Right ventricle myocardium inferior (tissue), 1 donor: ENCODE results near the gene A2ML1. TPM values are rescaled to one million over a fixed set of nuclear protein-coding genes. Genes with fewer than 3 reads are reported as not detected.
"Not testable (repeated sequence)": the region's sequence is repeated elsewhere in the genome, so short reads cannot be mapped to it uniquely, and the experiment has no call there.

ENCODE experiments used
- ATAC-seq: fragments of 200-7000 bp; cut with Tn5 transposase; one replicate; pipeline ENCODE4 v1.9.1; 2020; ENCODE audit warnings: mild to moderate bottlenecking, moderate library complexity
- DNase-seq: peaks from one replicate; pipeline ENCODE4 v3.0.0; 2021; ENCODE audit errors: missing footprints
- intact Hi-C: fragments of 100-400 bp; cut with DNase I; formaldehyde crosslinking; loops from one replicate; pipeline ENCODE4 v1.11.0; 2022
- total RNA-seq: library from RNA; stranded (reverse); fragmentation: NEBNext Ultra II Directional; extraction: Animal tissue kit (Norgen Biotek cat#: 25700); gene quantifications from one replicate; pipeline ENCODE4 v1.2.1, GENCODE V29; 2021
- donor health status: DM: no; HTN: yes; CAD: no; lungs with severe emphysema.

Gene A2ML1
- total RNA-seq, 1 donor from 2014 or later = not detected

DNA sequence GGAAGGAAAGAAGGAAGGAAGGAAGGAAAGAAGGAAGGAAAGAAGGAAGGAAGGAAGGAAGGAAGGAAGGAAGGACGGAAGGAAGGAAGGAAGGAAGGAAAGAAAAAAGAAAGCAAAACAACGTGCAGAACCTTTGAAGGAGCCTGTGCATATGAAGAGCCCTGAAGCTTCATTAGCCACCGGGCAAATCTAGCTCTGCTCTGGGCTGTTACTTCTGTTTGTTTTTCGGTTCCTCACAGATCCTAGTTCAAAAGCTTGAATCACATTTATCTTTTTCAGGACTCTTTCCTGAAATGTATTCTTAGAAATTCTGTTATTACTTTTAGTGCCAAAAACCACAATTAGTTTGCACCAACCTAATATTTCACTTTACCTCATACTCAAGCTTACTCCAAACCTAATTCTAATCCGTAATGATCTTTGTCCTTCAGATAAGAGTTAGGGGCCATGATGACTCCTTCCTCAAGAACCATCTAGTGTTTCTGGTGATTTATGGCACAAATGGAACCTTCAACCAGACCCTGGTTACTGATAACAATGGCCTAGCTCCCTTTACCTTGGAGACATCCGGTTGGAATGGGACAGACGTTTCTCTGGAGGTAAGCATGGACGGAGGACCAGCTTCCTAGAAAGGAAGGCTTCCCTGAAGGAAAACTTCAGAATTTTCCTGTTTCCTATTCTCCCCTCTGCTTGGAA lies 18.7 kb downstream of the A2ML1 start:
- no peak for DNase-seq
- intact Hi-C loops = no loop called here
- no peak for ATAC-seq

DNA sequence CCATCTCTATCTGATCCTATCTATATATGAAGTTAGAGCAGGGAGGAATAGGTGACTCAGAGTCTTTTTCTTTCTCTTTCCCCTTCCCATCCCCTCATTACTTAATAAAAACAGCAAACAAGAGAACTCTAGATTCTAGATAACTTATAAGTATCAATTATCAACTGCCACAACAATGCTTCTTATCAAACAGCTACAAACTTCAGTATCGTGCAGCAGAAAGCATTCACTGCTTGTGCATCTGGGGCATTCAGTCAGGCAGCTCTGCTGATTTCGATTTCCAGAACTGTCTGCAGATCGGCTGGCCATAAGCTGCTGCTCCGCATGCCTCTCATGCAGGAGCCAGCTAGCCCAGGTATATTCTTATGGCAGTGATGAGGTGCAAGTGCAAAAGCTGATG lies 19.4 kb downstream of the A2ML1 start:
- intact Hi-C loops = no loop called here
- ATAC-seq (no peak), DNase-seq (no peak)

DNA sequence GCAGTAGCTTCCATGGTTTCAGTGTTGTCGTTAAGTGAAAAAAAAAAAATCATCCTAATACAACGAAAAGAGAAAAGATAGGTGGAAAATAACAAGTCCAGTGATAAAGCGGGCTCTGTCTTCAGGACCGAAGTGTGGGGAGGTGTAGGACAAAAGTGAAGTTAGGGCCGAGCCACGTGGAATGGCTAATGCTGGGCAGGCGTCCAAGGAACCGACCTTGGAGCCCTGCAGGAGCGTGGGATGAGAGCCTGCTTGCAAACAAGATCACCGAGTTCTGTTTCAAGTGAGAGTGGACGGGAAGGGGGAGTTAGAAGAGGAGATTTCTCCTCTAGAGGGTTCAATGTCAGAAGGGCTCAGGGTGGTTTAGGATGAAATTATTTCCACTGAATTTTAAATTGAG lies 22.2 kb downstream of the A2ML1 start:
- DNase-seq (peak; percentile 79), ATAC-seq (peak; percentile 91)
- intact Hi-C loops = no loop called here

DNA sequence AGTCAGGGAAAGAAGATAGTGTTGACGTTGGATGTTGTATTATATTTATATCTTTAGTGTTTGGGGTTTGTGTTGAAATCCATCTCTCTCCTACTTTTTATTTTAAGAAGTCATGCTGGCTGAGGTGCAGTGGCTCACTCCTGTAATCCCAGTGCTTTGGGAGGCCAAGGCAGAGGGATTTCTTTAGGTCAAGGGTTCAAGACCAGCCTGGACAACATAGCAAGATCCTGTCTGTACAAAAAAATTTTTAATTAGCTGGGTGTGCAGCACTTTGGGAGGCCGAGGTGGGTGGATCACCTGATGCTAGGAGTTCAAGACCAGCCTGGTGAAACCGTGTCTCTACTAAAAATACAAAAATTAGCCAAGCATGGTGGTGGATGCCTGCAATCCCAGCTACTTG lies 23.9 kb downstream of the A2ML1 start:
- intact Hi-C loops = no loop called here
- ATAC-seq (no peak), DNase-seq (no peak)

DNA sequence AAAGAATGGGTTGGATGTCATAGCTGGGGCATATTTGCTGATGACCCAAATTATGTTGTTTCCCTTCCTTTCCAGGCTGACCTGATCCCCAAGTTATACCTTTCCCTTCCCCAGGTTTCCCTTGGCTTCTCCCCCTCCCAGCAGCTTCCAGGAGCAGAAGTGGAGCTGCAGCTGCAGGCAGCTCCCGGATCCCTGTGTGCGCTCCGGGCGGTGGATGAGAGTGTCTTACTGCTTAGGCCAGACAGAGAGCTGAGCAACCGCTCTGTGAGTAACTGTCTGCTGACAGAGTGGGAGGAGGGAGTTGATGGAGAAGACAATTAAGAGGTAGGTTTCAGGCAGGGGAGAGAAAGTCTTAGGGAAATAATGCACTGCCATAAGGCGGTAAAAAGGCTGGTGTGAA lies 25.0 kb downstream of the A2ML1 start:
- ATAC-seq = no peak
- no peak for DNase-seq
- intact Hi-C loops = no loop called here

DNA sequence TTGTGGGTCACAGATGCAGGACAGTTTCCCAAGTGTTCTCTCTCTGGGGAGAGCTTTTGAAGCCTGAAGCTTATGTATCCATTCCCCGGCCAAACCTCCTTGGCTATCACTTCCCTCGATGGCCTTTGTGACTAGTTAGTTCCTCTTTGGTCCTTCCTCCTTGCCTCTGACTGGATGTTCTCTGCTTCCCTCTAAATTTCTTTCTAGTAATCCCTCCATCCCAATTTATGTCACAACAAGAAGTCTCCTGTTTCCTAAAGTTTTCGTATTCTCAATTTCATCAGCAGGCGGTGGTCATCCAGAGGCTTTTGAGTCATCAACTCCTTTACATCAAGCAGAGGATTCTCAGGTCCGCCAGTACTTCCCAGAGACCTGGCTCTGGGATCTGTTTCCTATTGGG lies 27.5 kb downstream of the A2ML1 start:
- no peak for ATAC-seq
- intact Hi-C loops = no loop called here

DNA sequence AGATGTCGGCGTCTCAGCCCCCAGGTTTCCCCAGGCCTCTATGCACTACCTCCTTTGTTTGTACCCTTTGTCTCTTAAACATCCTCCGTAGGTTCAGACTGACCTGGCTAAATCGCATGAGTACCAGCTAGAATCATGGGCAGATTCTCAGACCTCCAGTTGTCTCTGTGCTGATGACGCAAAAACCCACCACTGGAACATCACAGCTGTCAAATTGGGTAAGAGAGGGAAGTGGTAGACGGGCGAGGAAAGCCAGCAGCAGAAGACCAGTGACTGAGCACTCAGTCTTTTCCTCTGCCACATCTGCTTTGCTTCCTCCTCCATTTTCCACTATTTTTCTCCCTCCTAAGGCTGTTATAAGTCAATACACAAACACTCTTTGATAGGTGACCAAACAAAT lies 29.7 kb downstream of the A2ML1 start:
- intact Hi-C loops = no loop called here
- DNase-seq (no peak), ATAC-seq (peak; percentile 26)

More for the DNA sequence above, 27.5 kb downstream of the A2ML1 start:
- DNase-seq = no peak

DNA sequence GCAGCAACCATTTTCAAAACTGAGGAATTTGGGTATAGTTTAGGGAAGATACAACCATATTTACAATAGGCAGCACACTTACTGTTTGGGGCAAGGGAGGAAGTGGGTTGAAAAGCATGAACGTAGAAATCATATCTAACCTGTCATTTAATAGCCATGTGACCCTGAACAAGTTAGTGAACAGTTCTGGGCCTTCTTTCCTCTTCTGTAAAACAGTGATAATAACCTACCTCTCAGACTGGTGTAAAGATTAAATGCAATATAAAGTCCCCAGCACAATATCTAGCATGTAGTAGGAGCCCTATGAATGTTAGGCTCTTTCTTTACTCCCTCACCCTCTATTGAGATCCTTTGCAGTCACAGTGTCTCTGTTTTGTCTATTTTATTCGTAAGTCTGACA lies 33.5 kb downstream of the A2ML1 start:
- DNase-seq (no peak), ATAC-seq (no peak)
- intact Hi-C loops = no loop called here

DNA sequence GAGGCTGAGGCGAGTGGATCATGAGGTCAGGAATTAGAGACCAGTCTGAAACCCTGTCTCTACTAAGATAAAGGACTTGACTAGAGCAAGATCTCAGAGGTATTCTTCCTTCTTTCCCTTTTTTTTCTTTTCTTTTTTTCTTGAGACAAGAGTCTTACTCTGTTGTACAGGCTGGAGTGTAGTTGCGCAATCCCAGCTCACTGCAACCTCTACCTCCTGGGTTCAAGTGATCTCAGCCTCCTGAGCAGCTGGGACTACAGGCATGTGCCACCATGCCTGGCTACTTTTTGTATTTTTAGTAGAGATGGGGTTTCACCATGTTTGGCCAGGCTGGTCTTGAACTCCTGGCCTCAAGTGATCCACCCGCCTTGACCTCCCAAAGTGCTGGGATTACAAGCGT lies 37.0 kb downstream of the A2ML1 start:
- DNase-seq = not testable (repeated sequence)

DNA sequence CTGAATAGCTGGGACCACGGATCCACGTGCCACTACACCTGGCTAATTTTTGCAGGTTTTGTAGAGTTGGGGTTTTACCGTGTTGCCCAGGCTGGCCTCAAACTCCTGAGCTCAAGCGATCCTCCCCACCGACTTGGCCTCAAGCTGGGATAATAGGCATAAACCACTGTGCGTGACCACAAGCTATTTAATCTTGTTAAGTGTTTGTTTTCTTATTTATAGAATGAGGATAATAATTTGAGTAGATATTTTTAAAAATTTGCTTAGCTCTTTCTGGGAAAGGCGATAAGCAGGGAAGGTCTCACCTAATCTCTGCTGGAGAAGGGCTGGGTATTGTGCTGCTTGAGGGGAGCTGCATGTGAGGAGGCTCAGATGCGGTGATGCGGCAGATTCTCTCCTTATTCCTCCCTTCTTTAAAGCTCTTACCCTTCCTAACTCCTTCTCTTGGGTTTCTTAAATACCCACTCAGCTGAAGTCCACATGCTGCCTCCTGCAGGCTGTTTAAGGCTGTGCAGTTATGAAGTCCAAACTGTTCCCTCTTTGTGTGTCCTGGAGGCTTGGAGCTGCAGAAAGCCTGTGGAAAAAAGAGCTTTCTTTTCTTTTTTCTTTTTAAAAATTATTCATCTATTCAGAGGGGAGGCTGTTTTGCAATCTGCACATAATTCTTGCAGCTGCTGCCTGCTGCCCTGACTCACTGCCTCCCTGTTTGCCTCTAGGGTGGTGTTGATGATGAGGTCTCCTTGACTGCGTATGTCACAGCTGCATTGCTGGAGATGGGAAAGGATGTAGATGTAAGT lies 37.9 kb downstream of the A2ML1 start:
- ATAC-seq (peak; percentile 54), DNase-seq (no peak)
- intact Hi-C loops = loop anchor here (2.0 kb wide), 1 partner anchor 180 kb away; no protein-coding TSS in a partner anchor

More for the DNA sequence above, 37.0 kb downstream of the A2ML1 start:
- ATAC-seq, intact Hi-C loops: not testable (repeated sequence)

DNA sequence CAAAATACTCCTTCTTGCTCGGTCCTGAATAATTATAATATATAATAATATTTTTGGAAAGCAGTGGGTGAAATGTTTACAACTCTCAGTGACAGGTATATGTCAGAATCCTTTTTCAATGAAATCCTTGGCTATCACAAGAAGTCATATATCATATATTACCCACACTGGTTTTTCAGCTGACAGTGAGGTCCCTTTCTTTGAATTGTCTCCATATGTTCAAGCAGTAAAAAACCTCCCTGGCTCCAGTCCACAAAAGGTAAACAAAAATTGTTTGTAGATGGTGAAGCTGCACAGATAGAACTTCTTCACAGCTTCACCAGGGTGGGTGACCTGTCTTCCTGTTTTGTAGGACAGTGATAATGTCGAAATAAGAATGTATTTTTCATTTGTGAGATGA lies 44.0 kb downstream of the A2ML1 start:
- ATAC-seq = no peak
- DNase-seq = no peak
- intact Hi-C loops = no loop called here

DNA sequence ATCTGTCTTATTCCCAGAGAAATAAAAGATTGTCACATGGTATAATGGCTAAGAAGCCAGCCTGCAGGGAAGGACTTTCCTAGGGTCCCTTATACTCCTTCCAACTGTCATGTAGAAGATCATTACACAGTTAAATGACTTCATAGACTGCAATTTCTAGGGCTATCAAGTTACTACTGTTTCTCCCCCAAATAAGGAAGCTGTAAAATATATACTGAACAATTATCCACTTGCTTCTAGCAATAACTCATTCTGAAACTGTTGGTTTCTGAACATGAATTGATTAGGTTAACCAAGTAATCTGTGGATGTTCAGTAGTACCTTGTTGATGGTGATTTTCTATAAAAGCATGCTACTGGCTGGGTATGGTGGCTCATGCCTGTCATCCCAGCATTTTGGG lies 44.6 kb downstream of the A2ML1 start:
- DNase-seq (no peak), ATAC-seq (no peak)
- intact Hi-C loops = no loop called here

DNA sequence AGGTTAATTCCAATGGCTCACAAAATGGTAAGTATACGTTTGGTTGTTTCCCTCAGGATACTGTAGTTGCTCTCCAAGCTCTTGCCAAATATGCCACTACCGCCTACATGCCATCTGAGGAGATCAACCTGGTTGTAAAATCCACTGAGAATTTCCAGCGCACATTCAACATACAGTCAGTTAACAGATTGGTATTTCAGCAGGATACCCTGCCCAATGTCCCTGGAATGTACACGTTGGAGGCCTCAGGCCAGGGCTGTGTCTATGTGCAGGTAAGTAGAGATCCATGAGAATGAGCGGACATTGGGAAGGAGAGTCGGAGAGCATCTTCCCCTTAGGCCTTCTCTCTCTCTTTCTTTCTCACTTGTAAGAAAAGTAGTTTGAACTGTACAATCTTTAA lies 45.4 kb downstream of the A2ML1 start:
- intact Hi-C loops = no loop called here
- no peak for ATAC-seq
- no peak for DNase-seq

DNA sequence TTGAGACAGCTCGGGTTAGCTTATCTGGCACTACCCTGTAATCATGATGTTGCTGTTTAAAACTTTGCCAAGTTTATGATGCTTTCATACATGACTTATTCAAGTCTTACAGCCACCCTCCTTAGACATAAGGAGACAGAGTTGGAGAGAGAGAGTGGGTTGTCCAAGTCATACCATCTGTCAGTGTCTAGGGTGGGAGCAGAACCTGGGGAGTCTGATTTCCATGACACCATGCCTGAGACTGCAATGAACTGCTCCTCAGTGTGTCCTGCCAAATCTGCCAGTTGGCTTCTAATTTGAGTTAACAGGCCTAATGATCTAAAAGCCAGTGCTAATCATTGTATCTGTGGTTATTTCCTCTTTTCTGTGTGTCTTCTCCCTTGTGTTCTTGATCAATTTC lies 48.2 kb downstream of the A2ML1 start:
- no peak for ATAC-seq
- intact Hi-C loops = no loop called here
- no peak for DNase-seq

DNA sequence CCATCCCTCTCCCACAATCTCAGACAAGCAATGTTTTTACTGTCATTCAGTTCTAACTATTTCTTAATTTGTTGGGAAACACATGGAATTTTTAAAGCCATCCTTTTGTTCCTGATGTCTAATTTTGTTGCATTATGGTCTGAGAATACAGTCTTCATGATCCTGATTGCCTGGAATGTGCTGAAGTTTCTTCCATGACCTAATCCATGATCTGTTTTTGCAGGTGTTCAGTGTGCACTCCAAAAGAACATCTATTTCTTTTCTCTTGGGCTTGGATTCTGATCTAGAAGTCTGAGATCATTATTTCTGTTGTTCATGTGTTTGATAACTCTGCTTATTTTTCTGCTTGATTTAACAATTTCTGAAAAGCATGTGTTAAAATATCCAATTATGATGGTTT lies 48.6 kb downstream of the A2ML1 start:
- no peak for ATAC-seq
- intact Hi-C loops = no loop called here

DNA sequence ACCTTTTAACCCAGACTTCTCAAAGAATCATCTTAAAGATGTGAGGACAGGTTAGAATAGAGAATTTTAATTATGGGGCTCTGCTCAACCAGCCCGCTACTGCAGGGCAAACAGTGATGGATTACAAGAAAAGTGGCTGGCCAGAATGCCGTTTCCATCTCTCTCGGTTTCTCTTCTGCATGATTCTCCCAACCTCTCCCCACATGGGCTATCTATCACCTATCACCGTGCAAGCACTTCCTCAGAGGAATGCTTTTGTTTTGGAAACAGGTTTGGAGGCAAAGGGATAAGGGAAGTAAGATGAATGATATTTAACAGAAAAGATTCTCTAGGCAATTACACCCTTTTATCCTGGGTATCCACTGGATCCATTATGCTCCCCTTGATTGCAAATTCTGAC lies 54.5 kb downstream of the A2ML1 start:
- DNase-seq (no peak), ATAC-seq (no peak)
- intact Hi-C loops = no loop called here

More for the DNA sequence above, 48.6 kb downstream of the A2ML1 start:
- no peak for DNase-seq

DNA sequence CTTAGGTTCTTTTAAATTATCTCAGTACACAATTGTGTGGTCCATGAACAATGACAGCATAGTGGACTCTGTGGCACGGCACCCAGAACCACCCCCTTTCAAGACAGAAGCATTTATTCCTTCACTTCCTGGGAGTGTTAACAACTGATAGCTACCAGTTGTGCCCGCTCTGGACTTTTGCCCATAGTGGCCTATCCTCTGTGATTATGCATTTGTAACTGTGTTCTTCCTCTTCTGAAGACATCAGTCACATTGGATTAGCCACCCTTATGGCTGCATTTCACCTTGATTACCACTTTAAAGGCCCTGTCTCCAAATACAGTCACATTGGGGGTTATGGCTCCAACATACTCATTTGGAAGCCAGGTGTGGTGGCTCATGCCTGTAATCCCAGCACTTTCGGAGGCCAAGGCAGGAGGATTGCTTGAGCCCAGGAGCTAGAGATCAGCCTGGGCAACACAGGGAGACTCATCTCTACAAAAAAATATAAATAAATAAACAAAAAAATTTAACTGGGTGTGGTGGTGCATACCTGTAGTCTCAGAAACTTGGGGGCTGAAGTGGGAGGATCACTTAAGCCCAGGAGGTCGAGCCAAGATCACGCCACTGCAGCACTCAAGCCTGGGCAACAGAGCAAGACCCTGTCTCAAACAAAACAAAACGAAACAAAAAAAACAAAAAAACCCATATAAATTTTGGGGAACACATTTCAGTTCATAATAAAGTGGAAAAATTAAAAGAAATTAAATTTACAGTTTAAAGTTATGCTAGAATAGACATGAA lies 64.3 kb downstream of the A2ML1 start:
- no peak for DNase-seq
- ATAC-seq = no peak
- intact Hi-C loops = no loop called here

DNA sequence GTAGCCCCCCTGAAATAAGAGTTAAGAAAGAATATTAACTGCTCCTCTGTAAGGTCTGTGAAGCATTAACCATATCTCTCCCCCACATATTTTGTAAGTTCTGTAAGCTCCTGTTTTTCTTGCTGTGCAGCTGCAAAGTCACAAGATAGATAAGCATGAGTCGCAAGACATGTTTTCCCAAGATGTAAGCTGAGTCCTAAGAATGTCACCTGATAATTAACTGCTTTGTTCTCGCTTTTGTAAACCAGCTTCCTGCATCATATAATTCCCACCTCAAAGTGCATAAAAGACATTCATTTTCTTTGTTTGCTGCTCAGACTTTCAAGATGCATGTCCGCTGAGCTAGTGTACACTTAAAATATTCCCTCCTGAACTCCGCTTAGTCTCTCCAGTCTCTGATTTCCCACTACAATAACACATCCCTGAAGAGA lies 64.9 kb downstream of the A2ML1 start:
- no peak for ATAC-seq
- intact Hi-C loops = no loop called here

DNA sequence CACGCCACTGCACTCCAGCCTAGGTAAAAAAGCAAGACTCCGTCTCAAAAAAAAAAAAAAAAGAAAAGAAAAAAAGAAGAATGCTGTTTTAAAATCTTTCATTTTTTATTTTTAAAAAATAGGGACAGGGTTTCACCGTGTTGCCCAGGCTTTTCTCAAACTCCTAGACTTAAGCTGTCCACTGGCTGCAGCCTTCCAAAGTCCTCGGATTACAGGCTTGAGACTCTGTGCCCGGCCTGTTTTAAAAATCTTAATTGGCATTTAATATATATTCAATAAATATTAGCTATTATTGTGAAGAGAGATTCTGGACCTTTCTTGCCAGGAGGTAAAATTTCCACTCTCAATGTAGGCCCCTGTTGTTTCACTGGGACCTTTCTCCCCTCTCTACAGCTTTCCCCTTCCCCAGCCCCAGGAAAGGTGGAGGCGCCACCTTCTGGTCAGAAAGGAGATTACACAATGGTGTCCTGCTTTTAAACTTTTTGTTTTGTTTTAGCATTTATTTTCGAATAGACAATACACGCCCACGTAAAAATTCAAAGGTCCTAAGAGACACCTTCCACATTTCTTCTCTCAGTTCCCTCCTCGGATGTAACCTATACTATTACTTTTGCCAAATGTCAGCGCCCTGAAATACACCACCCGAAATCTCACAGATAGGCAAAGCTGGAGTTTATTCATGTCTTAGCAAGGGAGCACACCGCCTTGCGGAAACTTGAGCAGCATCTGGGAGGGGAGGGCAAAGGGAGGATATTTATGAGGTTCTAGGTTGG lies 68.1 kb downstream of the A2ML1 start:
- no peak for DNase-seq
- intact Hi-C loops = loop anchor here (2.0 to 5.0 kb wide), 2 partner anchors 110 to 208 kb away; no protein-coding TSS in a partner anchor
- peak; percentile 81 for ATAC-seq

More for the DNA sequence above, 64.9 kb downstream of the A2ML1 start:
- DNase-seq = no peak
